HG03280 (cell line): ENCODE data around the gene DUSP16.

Source experiments
- ATAC-seq: cut with Tn5 transposase; IDR thresholded peaks from one replicate; pipeline ENCODE4 v1.9.1; 2021; ENCODE audit warnings: mild to moderate bottlenecking, moderate library complexity; ENCODE audit not compliant: unreplicated experiment

Gene DUSP16

GRCh38 chr12:12549426-12549825, 13.2 kb downstream of the DUSP16 start:
- ATAC-seq = no peak

DNA sequence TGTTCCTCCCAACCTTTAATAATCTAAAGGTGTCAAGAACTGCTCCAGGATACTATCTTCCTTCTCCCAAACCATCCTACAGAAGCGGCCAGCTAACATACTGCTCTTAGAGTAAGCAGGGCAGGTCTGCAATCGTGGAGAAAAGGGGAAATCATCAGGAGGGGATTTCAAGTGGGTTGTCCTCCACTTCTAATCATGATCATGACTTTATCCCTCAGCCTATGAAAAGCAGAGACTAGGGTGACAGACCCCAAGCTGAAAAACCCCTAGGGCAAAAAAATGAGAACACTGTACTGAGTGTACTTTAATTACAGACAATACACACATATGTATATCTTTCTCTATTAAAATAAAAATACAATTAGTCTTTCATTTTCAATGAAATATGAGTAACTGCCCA, 13.9 kb downstream of the DUSP16 start:
- ATAC-seq = no peak

GRCh38 chr12:12546314-12546772, 16.3 kb downstream of the DUSP16 start:
- ATAC-seq = no peak

- no peak for ATAC-seq
These were observed 18.7 kb downstream of the DUSP16 start for GRCh38 chr12:12543959-12544358.

DNA sequence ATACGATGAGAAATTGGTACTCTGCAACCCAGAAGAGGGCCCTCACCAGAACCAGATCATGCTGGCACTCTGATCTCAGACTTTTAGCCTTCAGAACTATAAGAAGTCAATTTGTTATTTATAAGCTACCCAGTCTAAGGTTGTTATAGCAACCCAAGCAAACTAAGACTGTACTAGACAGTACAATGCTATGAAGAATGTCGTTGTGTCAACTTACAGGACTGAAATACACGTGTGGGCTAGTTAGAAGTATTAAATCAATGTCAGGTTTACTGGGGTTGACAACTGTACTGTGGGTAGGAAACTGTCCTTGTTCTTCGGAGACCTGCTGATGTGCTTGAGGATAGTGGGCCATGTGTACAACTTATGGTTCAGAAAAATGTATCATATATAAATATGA, 19.7 kb downstream of the DUSP16 start:
- no peak for ATAC-seq

GRCh38 chr12:12542286-12542685, 20.4 kb downstream of the DUSP16 start:
- no peak for ATAC-seq

- ATAC-seq = no peak
These were observed 20.9 kb downstream of the DUSP16 start for GRCh38 chr12:12541782-12542181.

GRCh38 chr12:12540261-12541013, 22.2 kb downstream of the DUSP16 start:
- ATAC-seq = no peak

GRCh38 chr12:12539028-12539810, 23.4 kb downstream of the DUSP16 start:
- no peak for ATAC-seq

DNA sequence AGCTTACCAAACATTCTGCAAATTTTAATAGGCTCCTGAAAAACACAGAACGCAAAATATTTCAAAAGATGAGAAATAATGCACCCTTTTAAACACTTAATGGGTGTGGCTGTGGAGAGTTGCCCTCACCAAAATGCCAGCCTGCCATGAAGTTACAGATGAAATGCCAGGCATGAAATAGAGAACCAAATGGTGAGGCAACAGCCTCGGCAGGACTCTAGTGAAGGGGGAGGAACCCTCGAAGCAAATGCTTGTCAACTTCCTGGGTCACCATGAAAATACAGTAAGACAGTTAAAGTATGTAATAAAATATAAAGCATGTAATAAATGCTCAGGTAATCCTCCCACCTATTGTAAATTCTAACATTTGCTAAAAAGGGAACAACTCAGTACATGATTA, 24.1 kb downstream of the DUSP16 start:
- ATAC-seq = no peak

DNA sequence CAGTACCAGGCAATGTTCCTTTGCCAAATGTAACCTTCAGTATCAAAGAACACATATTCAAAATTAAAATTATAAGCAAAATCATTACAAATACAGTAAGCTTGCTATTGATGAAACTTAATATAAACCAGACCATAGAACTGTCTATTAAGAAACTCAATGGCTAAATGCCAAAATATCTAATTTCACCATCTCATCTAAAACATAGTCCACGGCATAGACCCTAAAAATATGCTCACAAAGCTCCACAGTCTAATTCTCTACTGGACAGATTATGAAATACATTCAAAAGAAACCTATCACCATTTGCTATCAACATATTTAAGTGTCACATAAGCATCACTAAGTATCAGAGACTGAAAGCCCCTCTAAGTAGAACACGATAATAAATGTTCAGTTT, 25.2 kb downstream of the DUSP16 start:
- no peak for ATAC-seq

DNA sequence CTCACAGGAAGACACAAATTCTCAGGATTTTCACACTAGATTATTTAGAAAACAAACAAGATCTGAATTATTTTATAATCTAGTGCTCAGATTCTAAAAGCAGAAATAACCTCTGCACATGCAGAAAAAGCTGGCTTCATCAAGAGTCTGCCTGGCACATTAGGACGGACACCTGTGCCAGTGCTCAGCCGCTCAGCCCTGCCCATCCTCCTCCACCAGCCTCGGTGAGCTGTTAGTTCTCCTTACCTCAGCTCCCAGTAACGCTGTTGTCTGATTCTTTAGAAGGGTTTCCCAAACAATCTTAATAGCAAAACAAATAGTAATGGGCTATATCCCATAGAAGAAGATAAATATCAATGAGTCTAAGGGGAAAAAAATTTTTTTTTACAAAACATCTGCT, 27.7 kb downstream of the DUSP16 start:
- ATAC-seq = no peak

GRCh38 chr12:12534166-12534866, 28.3 kb downstream of the DUSP16 start:
- ATAC-seq = no peak

GRCh38 chr12:12533238-12533829, 29.3 kb downstream of the DUSP16 start:
- no peak for ATAC-seq

DNA sequence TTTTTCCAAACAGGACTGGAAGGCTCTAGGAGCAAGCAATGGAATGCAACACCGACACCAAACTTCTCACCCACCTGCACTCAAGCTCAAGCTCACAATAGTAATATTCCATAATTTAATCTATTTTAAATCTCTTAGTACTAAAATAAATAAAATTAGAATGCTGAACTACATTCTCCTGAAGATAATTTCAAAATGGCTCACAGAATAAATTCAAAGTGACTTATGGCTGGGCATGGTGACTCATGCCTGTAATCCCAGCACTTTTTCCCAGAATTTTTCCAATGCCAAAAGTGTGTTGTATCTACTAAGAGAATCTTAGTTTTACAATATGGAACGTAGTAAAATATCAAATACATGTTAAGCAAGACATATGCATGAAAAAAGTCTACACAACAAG, 31.5 kb downstream of the DUSP16 start:
- ATAC-seq = no peak

DNA sequence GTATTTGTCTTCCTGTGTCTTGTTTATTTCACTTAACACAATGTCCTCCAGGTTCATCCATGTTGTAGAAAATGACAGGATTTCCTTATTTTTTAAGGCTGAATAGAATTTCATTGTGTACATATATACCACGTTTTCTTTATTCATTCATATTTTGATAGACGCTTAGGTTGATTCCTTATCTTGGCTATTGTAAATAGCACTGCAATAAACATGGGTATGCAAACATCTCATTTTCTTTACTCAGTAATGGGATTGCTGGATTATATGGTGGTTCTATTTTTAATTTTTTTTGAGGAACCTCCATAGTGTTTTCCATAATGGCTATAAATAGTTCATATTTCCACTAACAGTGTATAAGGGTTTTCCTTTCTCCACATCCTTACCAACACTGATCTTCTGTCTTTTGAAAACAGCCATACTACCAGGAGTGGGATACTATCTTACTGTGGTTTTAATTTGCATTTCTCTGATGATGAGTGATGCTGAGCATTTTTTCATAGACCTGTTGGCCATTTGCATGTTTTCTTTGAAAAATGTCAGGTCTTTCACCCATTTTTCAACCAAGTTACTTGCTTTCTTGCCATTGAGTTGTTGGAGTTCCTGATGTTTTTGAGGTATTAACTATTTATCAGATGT, 32.8 kb downstream of the DUSP16 start:
- ATAC-seq = no peak

DNA sequence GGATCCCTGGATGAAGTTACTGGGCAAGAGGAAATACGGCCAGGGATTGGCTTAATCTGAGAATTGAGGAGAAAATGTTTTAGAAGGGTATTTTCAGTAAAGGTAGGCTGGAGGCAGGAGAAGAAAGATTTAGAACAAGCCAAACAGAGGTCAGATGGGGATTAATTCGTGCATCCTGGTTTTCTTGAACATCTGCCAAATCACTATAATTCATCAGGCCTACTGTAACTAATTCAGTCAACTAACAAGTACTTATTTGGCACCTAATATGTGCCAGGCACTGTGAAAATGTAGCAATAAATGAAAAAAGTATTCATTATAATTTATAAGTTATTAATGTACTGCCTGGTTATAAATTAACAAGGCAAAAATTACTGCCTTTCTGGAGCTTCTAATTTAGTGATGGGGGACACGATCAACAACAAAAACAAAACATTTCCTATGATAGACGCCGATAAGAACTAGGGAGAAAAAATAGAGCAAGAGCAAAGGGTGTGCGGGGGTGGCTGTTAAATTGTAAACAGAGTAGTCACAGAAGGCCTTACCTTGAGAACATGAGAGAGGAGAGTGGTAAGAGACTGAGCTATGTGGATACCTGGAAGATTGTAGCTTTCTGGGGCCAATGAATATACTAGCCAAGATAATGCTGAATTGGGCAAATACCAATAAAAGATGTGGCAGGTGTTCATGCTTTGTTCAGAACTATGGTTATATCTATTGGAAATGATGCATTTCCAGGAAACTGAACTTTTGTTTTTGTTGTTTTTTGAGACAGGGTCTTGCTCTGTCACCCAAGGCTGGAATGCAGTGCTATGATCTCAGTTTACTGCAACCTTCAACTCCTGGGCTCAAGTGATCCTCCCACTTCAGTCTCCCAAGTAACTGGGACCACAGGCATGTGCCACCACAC, 34.0 kb downstream of the DUSP16 start:
- no peak for ATAC-seq

DNA sequence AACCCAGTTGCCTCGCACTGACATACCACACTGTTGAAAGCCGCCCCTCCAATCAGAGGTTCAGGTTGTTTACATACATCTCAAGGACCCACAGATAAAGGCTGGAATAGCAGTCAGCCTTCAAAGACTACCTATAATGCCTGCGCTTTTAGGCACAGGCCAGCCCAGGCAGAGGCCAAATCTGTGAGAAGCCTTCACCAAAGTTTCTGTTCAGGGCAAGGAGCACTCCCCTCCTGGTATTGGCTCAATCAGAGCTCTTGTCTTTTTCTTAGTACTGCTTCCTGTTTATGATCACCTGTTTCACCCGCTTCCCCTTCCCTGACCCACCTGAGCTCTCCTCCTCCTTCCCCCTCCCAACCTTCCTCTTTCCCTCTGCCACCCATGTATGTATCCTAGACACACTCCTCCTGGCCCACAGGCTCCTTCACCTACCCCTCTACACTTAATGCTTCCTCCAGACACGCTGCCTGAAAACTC, 34.8 kb downstream of the DUSP16 start:
- no peak for ATAC-seq

DNA sequence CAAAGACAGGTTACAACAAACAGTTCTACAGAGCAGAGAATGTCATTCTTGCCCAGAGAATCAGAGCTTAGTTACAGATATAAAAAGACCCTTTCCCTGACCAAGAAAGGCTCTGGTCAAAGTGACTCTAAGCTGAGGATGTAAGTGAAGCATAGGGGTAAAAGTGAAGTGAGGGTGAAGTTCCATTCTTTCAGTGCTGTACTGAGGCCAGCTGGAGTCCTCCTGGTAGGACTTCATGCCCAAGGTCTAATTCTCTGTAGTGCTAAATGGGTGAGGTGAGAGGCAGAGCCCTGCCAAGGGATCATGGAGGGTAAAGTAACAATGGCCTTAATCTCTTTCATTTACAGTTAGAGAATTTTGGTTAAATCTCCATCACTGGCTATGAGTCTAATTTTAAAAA, 38.5 kb downstream of the DUSP16 start:
- no peak for ATAC-seq

DNA sequence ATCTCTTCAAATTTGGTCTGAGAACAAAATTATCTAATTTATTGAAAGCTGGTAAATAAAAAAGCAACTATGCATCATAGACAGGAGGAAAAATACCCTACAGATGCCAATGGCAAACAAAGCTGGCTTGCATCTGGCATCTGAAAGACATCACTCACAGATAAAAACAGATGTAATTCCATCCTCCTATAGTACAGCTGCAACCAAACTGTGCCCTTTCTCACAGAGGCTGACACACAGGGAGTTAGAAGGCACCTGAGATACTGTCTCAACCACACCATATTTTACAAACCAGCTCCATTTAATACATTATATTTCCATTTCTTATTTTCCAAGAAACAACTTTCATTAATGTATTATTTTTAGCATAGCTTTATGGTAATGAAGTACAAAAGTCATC, 39.4 kb downstream of the DUSP16 start:
- ATAC-seq = no peak
